NCI-H526 treated with DMSO at 0.1 percent for 48 hours (cell line): ENCODE measurements around the gene MAOB.

Experiments
- DNase-seq: peaks from one replicate; lab custom pipeline; 2025; lab: John Stamatoyannopoulos, UW

MAOB gene

DNA sequence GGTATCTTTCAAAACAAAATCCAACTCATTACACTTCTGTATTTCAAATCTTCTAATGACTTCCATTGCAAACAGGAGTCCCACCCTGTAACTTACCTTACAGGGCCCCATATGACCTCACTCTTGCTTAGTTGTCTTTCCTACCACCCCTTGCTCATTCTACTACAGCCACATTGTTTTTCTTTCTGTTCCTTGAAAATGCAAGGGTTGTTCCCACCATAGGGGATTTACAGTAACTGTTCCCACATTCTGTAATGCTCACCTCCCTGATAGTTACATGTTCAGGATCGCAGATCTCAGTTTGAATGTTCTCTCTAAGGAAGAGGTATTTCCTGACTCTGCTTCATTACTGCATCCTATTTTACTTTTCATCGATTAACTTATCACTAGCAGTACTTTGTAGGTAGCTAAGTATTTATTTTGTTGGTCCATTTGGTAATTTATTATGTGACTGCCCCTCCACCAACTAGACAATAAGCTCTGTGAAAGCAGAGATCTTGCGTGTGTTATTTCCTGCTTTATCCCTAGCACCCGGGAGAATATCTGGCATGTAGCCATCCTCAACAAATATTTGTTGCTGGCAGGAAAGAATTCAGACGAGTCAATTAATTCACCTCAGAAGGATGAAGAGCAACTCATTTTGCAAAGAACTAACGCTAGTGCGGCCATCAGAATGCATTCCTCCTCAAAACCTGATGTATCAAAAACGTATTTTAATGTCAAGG is 21.4 kb downstream of the MAOB start:
- DNase-seq: no peak

DNA sequence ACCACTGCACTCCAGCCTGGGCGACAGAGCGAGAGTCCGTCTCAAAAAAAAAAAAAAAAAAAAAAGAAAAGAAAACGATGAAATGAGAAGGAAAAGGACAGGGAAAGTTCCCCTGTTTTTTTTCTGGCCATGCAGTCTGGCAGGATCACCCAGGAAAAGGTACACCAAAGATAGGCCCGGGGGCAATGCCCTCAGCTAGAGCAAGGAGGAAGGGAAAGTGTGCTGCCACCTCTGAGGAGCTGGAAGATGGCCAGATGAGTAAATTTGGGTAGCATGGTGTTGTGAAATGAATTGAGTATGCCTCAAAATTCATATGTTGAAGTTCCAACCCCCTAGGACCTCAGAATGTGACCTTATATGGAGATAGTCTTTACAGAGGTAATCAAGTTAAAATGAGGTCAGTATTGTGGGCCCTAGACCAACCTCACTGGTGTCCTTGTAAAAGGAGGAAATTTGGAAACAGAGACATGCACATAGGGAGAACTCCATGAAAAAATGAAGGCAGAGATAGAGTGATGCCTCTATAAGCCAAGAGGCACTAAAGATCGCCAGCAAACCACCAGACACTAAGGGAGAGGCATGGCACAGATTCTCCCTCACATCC is 28.9 kb downstream of the MAOB start:
- DNase-seq: no peak

DNA sequence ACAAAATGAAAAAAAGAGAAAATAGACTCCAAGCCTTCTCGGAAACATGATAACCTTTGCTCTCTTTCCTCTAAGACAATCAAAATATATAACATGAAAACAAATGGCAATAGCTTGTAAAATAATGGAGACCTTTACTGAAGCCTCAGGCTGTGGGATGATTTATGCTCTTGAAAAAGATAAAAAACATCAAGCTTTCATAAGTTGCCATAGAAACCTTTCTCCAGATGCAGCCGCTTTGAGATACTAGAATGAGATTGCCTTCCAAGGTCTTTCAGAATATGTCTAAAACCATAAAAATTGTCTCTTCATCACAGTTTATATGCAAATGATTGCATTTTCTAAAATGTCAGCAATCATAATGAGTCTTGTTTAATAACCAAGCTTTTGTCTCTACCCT is 31.6 kb downstream of the MAOB start:
- DNase-seq: no peak

GRCh38 chrX:43849173-43849572 is 33.1 kb downstream of the MAOB start:
- DNase-seq: peak; percentile 15

DNA sequence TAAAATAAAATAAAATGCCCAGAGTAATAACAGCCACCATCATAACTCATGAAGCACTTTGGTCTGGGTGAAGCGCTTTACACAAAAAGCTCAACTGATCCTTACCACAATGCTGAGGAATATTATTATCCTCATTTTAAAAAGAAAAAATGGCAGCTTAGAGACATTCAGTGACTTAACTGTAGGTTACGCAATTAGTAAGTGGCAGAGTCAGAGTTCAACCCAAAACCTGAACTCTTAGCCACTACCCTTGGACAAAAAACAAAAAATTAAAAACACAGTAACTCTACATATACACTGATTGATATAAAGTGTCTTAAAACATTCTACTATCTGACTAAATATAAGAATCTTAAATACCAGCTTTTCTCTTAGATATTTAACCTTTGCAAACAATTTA is 34.9 kb downstream of the MAOB start:
- no peak for DNase-seq

DNA sequence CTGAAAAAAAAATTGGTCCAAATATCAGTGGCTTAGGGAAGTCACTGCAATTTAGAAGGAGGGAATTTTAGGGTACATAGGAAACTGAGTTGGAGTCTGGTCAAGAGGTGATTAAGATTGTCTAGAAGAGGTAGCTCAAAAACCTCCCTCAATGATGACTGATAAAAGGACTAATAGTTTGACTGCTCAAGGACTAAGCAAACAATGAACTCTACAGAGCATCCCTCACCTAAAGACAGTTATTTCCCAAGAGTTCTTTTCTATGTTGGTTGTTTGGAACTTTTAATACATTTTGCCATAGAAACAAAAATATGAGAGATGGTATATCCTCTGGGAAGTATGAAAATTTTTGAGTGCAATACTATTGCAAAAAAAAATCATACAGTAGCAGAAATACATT is 35.7 kb downstream of the MAOB start:
- no peak for DNase-seq

- no peak for DNase-seq
Measured at GRCh38 chrX:43845776-43846175, 36.5 kb downstream of the MAOB start.

DNA sequence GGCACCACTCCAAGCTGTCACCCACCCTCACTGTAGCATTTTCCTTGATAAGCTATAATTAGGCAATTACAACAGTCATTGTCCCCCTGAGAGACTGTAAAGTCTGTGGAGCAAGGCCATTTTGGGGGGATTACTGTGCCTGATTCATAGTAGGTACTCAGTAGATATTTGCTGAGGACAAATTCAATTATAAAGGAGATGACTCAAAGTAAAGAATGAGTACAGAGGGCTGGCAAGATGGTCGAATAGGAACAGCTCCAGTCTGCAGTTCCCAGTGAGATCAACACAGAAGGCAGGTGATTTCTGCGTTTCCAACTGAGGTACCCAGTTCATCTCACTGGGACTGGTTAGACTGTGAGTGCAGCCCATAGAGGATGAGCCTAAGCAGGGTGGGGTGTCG is 42.0 kb downstream of the MAOB start:
- DNase-seq: no peak

DNA sequence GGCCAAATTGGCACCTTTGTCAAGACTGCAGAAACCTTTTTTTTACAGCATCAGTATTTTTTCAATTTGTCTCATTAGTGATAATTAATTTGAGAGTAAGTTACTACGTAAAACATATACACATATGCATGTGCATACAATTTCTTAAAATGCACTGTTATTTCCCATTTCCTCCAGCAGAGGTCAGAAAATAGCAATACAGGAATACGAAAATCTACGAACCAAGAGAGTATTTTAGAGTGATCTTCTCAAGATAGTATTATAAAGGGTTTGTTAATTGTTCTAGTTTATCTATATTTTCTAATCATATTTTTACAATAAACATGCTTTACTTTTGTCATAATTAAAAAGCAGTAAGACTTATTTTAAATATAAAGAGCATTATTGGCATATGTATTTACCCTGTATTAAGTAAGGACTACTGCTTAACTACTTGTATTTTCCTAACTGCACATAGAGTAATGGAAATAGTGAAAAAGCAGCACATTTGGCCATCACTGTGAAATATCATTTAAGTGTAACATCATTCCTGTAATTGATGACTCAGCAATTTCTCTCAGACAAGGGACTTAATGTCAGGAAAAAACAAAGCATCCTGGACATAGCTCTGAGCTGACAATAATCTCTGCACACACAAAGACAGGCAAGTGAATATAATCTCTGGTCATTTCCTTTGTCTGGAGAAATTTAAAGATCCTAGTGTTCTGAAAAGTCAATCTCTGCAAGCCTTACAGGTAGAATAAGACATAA is 45.6 kb downstream of the MAOB start:
- peak; percentile 6 for DNase-seq

GRCh38 chrX:43835559-43835958 is 46.7 kb downstream of the MAOB start:
- DNase-seq: no peak

GRCh38 chrX:43827791-43828190 is 54.5 kb downstream of the MAOB start:
- DNase-seq: no peak

- no peak for DNase-seq
Measured at GRCh38 chrX:43822014-43822413, 60.2 kb downstream of the MAOB start.

DNA sequence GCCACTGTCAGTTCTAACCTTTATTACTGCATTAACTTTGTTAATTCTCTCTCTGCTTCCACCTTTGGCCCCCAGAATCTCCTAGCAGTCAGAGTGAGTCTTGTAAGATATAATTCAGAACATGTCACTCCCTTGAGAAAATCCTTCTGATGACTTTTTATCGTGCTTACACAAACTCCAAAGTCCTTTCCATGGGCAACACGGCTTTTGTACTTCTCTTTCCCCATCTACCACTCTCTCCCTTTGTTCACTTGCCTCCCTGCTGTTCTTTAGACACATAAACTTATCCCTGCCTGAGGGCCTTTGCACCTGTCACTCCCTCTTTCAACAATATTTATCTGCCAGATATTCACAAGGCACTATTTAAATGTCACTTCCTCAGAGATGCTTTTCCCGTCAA is 64.8 kb downstream of the MAOB start:
- DNase-seq: no peak

GRCh38 chrX:43815209-43815608 is 67.0 kb downstream of the MAOB start:
- no peak for DNase-seq

DNA sequence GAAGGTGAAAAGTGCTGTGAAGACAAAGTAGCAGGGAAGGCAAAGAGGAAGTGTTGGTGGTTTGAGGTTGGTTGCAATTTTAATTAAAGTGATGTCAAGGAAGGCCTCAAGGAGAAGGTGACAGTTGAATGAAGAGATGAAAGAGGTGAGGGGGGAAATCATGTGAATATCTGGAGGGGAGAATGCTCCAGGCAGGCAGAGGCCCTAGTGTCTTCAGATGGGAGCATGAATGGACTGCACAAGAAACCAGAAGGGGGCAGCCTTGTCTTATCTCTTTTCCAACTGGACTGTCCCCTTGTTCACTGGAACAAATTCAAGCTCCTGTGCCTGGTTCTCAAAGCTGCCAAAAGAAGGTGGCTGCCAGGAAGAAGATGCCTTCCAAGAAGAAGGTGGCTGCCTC is 68.4 kb downstream of the MAOB start:
- peak; percentile 0 for DNase-seq

GRCh38 chrX:43813319-43813718 is 68.9 kb downstream of the MAOB start:
- DNase-seq: no peak

DNA sequence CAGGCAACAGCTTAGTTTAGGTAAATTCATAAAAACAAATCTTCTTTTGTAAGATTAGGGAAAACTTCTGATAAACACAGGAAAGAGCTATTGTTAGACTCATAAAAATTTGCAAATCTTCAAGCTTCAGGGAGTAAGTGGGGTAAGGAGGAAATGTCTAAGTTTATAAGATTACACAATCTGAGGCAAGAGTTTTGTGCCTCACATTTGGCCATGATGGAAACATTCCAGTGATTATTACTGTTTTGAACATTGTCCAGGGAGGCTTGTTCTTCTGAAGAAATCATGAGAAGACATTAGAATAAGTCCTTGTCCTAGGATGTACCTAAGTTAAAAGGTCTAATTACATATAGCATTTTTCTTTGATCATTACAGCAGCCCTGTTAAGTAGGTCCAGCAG is 72.8 kb downstream of the MAOB start:
- no peak for DNase-seq

- DNase-seq: no peak
Measured at GRCh38 chrX:43808231-43808630, 74.0 kb downstream of the MAOB start.

GRCh38 chrX:43805579-43805978 is 76.7 kb downstream of the MAOB start:
- no peak for DNase-seq

DNA sequence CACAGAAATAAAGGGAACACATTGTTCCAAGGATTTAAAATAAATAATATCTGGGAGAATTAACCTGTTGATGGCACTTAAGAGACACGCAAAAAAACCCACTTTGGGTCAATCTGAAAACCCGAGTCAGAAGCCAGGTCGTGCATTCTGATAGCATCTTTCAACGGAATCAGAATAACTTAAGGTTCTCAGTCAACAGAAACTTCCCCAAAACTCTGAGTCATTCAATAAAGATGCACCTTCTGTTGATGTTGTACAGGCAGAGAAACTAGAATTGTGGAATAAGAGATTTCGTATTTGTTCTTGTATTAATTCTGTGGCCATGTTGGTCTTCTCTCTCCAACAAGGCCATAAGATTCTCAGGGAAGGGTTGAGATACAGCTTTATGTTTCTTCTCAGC is 78.2 kb downstream of the MAOB start:
- no peak for DNase-seq

- no peak for DNase-seq
Measured at GRCh38 chrX:43785930-43786591, 96.2 kb downstream of the MAOB start.

DNA sequence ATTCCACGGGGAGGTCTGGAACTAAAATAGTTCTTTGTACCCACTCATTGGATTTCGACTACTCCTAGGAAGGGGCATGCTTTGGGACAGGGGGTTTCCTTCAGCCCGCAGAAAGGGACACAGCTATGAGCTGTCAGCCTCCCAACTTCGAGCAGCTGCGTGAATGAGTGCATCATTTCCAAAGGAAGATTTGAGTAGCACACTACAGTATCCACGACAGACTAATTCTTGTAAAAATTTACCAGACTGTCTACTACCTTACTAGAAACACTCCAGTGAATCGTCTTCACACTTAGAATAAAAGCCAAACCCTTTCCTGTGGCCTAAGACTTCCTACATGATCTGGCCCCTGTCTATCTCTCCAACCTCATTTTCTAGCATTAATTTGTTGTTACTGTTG is 124.2 kb downstream of the MAOB start:
- DNase-seq: no peak

DNA sequence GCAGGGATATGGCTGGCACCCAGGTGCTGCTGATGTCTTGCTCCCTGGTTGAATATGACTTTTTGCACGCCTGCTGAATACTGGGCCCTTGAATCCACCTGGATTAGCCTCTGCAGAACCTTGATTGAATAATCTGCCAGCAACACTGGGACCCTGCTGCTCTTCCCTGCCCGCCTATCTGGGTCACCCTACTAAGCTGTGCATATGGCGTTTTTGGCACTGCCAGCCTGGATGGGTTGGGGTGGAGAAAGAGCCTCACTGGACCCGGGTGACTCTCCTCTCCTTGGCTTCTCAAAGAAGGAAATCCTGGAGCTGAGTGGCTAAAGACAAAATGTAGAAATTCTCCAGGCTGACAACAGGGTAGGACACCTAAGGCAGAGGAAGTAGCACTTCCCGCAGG is 126.2 kb downstream of the MAOB start:
- no peak for DNase-seq
